C1 segment of cervical spinal cord (tissue), 14 donors: ENCODE results near the gene TEKTIP1.

Experiments used
- DNase-seq, 14 donors: peaks; one replicate each; lab custom pipeline; 2025; lab: John Stamatoyannopoulos, UW

Gene TEKTIP1

DNA sequence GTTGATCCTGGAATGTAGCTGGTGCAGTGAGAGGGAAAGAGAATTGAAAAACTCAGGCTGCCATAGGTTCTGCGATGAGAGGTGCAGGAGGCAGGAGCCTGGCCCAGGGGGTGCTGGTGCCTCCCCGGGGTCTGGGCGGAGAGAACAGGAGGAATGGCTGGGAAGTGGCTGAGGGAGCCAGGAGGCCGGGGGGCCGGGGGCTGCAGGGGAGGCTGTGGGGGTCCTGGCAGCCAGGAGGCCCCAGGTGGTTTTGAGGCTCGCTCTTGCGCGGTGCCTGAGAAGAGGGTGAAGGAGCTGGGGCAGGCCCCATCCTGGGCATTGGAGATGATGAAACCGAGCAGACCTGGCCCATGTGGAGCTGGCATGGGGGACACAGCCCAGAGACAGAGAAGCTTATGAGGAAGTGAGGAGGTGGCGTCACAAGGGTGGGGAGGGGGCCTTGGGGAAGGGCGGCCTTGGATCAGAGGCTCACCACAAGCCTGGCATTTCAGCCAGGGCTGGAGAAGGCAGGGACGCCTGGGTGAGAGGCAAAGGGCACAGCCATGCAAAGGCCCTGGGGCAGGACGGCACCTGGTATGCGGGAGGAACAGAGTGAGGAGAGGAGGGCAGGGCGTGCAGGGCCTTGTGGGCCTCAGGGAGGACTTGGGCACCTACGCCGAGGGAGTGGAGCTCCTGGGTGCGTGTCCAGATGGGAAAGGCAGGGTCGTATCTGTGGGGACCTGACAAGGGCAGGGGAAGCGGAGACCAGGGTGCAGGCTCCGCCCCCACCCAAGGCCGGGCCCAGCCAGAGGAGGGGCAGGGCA lies 1.3 kb upstream of the TEKTIP1 start:
- DNase-seq, result peak in 3 of 14 donors; percentile 16 to 34 (median 17)

DNA sequence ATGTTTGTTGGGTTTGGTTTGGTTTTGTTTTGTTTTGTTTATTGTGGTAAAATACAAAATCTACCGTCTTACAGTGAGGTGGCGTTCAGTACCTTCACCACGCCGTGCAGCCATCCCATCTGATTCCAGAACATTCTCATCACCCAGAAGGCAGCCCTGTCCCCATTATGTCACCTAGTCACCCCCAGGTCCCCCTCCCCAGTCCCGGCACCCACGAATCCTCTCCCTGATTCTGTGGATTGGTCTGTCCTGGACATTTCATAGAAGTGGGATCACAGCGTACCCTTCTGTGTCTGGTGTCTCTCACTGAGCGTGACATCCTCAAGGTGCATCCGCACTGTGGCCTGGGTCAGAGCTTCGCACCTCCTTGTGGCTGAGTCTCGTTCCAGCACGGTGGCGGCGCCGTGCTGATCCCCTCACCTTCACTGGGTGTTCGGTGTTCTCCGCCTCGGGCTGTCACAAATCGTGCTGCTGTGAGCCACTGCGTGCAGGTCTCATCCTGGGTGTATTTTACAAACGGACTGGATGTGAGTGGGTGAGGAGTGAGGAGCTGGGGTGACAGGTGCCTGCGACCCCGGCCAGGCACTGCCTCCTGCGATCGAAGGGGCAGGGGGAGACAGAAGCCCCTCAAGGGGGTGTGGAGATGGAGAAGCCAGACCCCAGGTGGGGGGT lies 580 bp upstream of the TEKTIP1 start:
- DNase-seq, result no peak

DNA sequence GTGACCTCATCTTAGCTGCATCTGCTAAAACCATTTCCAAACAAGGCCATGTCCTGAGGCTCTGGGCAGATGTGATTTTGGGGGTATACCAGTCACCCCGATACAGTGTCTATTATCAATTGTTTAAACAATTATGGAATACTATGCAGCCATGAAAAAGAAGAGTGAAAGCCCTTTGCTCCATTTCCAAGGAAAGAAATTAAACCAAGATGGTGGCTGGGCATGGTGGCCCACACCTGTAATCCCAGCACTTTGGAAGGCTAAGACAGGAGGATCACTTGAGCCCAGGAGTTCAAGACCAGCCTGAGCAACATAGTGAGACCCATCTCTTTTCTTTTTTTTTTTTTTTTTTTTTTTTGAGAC lies 763 bp downstream of the TEKTIP1 start:
- DNase-seq, result no peak

DNA sequence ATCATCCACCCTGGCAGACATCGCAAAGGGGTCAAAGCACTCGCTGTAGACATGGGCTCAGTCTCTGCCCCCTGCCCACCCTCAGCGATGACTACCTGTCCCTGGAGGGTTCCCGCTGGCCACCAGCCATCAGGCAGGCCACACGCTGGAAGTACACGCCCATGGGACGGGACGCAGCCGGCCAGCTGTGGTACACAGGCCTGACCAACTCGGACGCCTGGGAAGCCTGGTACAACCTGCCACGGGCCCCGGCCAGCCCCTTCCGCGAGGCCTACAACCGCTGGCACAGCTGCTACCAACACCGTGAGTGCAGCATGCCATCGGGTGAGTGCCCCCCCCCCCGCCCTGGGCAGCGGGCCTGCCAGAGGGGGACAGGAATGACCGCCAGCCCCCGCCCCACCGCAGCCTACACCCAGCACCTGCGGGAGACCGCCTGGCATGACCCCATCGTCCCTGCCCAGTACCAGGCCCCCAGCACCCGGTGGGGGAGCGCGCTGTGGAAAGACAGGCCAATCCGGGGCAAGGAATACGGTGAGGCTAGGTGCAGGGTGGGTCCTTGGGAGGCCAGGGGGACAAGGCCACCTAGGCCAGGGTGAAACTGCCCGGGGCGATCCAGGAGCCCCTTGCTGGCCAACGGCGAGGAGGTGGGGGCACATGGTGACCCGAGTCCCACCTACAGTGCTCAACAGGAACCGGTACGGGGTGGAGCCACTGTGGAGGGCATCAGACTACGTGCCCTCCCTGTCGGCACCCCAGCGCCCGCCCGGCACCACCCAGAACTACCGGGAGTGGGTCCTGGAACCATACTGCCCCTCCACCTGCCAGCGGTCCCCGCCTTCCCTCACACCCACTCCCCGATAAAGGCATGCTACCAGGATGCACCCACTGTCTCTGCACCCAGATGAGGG lies 4.4 kb downstream of the TEKTIP1 start:
- DNase-seq, result peak in 10 of 14 donors; percentile 21 to 73 (median 44)

DNA sequence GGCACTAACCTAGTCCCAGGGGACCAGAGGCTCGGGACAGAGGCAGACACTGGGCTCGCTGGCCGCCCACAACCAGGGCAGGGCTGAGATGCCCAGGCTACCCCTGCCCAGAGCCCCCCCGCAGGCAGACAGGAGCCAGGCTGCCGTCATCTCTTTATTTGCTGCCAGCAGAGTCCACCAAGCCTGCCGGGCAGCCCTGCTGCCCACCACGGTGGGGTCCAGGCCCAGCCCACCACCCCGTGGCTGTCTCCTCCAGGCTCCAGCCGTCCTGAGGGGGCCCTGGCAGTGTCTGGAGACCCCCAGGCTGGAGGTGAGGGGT lies 5.0 kb downstream of the TEKTIP1 start:
- peak in 2 of 14 donors; percentile 7 to 35 for DNase-seq

DNA sequence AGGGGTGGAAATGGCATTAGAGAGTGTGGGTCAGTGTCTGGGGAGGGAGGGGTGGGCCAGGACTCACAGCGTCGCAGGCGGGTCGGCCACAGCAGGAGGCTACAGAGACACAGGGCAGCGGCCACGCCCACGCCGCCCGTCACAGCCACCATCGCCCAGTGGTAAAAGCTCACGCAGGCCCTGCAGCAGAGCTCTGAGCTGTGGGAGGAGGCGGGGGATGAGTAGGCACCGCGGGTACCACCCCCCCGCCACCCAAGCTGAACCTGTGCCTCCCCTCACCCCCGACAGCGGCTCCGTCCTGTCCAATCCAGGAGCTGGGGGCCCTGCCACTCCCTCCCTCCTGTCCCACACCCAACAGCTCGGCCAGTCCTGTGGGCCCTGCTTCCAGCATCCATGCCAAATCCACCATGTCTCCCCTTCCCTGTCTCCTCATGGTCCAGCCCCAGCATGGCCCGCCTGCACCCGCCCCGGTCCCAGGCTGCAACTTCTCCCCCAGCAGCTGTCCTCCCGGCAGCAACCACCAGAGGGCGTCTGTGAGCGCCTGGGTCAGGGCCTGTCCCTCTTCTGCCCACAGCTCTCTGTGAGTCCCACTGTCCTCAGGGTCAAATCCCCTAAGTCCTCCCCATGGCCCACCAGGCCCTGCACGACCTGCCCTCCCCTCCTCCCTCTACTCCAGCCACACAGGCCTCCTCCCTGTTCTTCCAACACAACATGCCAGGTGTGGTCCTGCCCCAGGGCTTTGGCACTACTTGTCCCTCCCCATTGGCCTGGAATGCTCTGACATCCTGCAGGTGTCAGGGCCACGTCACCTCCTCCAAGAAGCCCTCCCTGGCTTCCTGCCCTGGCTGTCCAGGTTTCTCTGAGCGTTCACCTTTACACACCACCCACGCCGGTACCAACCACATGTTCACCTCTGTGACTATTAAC lies 6.0 kb downstream of the TEKTIP1 start:
- peak in 13 of 14 donors; percentile 20 to 90 (median 67) for DNase-seq

DNA sequence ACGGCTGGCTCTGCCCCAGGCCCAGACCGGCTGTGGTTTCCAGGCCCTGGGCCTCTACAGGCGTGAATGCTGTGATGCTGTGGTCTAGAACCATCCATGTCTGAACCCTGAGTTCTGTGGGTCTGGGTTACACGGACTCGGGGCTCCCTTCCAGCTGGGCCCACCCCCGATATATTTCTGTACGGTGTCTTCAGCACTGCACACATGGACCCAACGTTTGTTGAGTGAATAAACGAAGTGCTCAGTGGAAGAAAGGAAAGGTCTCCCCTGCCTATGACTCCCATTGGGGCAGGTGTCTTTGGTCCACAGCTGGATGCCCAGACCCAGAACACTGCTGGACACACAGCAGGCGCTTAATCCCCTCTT lies 6.7 kb downstream of the TEKTIP1 start:
- no peak for DNase-seq

DNA sequence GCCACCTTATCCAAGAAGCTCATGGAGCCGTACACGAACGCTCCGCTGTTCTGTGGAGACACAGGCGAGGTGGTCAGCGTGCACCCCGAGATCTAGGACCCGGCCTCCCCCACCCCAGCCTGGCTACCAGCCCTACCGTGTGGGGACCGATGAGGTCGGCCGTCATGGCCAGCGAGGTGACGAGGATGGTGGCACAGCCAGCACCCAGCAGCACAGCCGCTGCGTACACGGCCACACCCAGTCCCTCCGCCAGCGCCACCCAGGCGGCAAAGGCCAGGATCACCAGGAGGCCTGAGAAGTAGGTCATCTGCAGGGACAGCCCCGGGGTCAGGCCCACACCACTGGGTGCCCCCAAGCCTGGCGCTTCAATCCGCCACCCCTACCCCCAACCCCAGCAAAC lies 7.1 kb downstream of the TEKTIP1 start:
- DNase-seq, result no peak

DNA sequence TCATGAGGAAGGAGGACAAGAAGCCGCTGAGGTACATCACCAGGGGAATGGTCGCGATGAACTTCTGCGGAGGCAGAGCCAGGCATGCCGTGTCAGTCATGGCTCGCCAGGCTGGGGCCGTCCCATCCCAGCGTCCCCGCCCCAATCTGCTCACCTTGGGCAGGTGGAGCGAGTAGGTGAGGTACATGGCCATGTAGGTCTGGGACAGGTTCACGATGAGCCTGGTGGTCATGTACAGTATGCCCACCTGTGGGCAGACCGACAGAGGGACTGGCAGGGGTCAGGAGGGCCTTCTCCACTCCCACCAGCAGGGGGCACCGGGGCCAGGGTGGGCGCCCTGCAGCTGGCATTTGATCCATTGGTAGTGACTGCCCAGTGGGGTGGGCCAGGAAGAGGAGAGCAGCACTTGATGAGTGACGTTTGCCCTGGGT lies 8.3 kb downstream of the TEKTIP1 start:
- no peak for DNase-seq

DNA sequence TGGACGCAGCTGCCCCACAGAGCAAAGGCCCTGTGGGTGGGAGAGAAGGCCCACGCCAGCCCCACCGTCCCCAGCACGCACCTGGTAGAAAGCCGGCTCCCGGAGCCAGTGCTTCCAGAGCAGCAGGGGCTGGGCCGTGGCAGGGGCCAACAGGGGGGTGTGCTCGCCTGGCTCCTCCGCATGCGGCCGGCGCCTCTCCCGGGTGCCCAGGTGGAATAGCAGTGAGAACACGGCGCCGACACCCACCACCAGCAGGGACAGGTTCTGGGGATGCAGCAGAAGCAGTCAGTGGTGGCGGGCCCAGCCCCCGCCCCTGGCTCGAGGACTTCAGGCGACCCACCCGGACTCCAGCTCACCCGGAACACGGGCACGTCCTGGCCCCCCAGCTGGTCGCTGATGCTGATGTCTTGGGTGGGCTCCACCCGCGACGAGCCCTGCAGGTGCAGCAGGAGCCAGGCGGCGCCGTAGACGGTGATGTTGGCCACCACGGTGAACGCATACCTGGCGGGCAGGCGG lies 8.9 kb downstream of the TEKTIP1 start:
- DNase-seq, result no peak

DNA sequence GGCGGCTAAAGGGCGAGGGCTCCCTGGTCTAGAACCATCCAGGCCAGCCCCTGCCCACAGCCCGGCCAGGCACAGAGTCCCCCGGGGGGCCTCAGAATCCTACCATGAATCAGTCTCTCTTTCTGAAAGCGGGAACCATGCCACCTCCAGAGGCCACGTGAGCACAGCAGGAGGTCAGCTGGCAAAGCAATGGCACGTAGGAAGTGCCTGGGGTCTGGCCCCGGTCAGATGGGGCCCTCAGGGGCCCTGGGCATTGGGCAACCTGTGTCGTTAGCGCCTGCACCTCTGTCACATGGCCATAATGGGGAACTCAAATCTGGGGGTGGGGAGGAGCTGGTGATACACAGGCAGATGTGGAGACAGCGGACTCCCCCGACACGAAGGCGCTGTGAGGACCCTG lies 9.6 kb downstream of the TEKTIP1 start:
- peak in 10 of 14 donors; percentile 11 to 67 (median 32) for DNase-seq

DNA sequence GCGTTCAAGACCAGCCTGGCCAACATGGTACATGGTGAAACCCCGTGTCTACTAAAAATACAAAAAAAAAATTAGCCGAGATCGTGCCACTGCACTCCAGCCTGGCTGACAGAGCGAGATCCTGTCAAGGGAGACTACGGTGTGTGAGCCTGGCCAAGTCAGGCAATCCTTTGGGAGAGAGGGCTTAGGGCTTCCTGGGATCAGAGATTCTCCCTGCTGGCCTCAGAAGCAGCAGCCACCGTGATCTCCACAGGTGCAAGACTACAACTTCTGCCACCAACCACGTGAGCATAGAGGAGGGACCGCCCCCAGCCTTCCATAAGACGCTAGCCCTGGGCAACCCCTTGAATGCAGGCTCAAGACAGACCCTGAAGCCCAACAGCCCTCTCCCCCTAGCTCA lies 10.8 kb downstream of the TEKTIP1 start:
- DNase-seq, result no peak

DNA sequence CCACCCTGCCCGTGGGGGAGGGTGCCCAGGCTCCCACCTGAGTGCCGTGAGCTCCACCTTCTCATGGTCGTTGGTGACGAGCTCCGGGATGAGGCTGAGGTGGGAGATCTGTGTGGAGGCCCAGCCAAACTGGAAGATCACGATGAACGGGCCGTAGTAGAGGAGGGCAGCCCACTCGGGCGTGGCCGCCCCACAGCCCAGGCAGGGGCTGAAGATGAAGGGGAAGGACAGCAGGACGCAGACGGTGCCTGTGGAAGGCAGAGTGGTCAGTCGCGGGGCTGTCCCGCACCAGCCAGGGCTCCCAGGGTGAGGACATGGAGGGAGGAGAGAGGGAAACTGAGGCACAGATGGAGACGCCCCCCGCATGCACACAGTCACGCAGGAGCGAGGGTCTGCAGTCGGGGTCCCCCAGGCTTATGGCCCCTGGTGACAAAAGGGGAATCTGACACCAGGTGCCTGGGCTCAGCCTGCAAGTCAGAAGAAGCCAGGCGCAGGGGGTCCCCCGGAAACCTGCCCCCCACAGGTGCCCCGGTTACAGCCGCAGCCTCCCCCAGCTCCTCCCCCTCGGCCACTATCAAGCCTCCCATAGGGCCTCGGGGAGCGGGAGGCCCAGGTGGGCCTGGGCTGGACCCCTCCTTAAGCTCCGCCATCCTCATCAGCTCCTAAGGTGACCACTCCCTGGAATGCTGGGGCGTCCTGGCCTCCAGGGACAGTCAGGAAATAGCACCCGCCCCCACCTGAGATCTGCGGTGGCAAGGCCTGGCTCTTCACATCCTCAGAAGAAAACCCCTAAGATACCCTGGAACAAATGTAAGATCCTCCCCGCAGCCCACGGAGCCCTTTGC lies 12.2 kb downstream of the TEKTIP1 start:
- no peak for DNase-seq

DNA sequence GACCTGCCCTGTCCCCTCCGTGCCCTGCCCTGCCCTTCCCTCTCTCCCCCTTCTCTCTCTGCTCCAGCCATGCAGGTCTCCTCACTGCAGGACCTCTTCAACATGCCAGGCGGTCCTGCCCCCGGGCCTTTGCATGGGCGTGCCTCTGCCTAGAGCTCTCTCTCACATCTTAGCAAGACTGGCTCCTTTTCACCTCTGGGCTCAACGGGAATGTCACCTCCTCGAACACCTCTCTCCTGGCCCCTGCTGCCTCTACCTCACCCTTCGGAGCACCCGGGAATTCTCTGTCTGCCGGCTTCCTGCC lies 12.8 kb downstream of the TEKTIP1 start:
- no peak for DNase-seq

DNA sequence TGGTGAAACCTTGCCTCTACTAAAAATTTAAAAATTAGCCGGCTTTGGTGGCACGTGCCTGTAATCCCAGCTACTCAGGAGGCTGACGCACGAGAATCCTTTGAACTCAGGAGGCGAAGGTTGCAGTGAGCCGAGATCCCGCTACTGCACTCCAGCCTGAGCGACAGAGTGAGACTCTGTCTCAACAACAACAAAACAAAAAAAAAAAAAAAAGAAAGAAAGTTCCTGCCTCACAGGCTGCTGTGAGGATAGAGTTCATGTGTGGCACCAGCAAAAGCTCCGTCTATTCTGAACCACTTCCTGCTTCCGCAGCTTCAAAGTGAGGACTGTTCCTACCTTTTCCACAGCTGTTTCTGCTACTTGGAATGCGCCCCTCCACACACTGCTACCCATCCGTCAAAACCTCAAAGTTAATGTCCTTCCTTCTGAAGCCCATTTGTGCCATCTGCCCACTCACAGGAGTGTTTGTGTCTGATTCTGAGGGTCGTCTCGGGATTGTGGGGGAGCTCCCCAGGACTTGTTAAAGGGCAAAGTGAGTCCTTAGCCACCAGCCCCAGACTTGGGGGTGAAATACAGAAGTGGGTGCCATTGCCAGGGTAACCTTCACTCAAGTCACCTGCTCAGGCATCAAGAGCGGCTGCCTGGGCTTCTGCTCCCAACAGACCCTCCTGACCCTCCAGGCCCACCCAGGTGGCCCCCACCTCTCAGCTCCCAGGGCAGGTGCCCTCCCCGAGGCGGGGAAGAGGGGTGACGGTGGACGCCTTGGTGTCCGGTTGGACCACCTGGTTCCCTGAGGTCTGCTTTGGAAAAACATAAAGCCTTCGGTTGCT lies 15.5 kb downstream of the TEKTIP1 start:
- DNase-seq, result no peak

DNA sequence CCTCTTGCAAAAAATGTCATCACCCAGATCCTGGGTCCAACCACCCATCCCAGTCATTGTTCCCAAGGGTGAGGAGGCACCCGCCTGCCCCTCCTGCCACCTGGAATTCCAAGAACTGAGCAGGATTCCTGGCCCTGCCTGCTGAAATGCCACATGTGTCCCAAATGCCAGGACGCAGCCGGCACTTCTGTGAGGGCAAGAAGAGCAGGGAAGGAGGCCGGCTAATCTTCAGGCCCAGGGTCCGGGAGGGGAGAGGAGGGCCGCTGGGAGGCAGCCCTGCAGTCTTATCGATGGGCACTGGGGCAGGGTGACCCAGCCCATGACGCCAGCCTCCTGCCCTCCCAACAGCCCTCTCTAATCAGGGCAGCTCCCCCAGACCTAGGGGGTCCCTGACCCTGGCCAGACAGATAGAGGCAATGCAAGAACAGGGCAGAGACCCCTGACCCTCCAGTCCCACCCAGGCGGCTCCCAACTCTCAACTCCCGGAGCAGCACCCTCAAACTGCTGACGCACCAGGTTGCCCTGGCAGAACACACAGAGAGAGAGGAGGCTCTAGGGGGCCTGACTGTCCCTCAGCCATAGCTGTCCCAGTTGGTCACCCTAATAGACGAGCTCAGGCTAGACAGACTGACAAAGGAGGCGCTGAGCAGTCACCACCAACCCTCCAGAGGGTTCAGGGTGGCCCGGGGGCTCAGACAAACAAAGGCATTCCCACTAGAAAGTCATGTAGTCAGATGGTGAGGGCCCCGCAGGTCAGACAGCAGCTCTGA lies 16.9 kb downstream of the TEKTIP1 start:
- peak in 1 of 14 donors; percentile 25 for DNase-seq

DNA sequence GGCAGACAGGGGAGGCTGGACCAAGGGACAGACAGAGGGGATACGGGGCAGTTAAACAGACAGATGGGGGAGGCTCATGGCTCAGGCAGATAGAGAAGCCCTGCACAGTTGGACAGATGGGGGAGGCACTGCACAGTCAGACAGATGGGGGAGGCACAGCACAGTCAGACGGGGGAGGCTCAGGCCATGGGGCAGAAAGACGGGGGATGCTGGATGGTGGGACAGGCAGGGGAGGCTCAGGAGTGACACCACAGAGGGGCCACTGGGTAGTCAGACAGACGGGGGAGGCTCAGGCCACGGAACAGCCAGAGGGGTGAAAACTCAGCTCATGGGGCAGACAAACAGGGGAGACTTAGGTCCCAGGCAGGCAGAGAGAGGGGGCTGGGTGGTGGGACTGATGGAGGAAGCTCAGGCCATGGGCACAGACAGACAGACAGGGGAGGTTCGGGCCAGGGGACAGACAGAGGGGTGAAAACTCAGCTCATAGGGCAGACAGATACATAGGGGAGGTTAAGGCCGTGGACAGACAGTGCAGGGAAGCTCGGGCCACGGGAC lies 17.5 kb downstream of the TEKTIP1 start:
- DNase-seq, result no peak

DNA sequence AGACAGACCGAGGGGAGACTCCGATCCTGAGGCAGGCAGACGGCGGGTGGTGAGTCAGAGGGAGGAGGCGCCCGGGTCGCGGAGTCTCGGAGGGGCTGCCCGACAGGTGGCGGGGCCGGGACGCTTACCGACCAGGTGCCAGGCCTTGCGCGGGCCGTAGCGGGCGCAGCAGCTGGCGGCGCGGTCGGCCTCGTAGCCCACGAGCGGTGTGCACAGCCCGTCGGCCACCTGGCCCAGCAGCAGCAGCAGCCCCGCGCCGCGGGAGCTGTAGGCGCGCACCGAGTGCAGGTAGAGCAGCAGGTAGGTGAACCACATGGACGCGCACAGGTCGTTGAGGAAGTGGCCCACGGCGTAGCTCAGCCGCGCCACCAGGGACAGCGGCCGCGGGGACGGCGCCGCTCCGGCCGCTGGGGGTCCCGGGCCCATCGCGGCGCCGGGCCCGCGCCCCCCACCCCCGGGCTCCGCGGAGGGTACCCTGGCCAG lies 18.0 kb downstream of the TEKTIP1 start:
- DNase-seq, result peak in 2 of 14 donors; percentile 14 to 54
